Ishikawa (cell line): ENCODE results near the gene MEPE.

Experiments used
- CEBPB ChIP-seq: IDR thresholded peaks from 2 replicates; pipeline ENCODE4 v1.6.1; 2012
- CREB1 ChIP-seq: IDR thresholded peaks from 2 replicates; pipeline ENCODE4 v1.6.1; 2012; ENCODE audit warnings: low read depth
- EGR1 ChIP-seq: IDR thresholded peaks from 2 replicates; pipeline ENCODE4 v1.6.1; 2012
- EP300 ChIP-seq: IDR thresholded peaks from 2 replicates; pipeline ENCODE4 v1.6.1; 2012; ENCODE audit warnings: borderline replicate concordance
- FOXM1 ChIP-seq: IDR thresholded peaks from 2 replicates; pipeline ENCODE4 v1.6.1; 2012; ENCODE audit warnings: low read depth, borderline replicate concordance
- MAX ChIP-seq: IDR thresholded peaks from 2 replicates; pipeline ENCODE4 v1.6.1; 2012
- NFIC ChIP-seq: IDR thresholded peaks from 2 replicates; pipeline ENCODE4 v1.6.1; 2012
- RAD21 ChIP-seq: IDR thresholded peaks from 2 replicates; pipeline ENCODE4 v1.6.1; 2012; ENCODE audit warnings: low read depth
- REST ChIP-seq: IDR thresholded peaks from 2 replicates; pipeline ENCODE4 v1.6.1; 2012; ENCODE audit warnings: low read depth, mild to moderate bottlenecking
- TAF1 ChIP-seq: IDR thresholded peaks from 2 replicates; pipeline ENCODE4 v1.6.1; 2012; ENCODE audit warnings: low read depth, mild to moderate bottlenecking
- TCF12 ChIP-seq: IDR thresholded peaks from 2 replicates; pipeline ENCODE4 v1.6.1; 2012; ENCODE audit warnings: low read depth
- TEAD4 ChIP-seq: IDR thresholded peaks from 2 replicates; pipeline ENCODE4 v1.6.1; 2012
- USF1 ChIP-seq: IDR thresholded peaks from 2 replicates; pipeline ENCODE4 v1.6.1; 2012
- YY1 ChIP-seq: IDR thresholded peaks from 2 replicates; pipeline ENCODE4 v1.6.1; 2012; ENCODE audit warnings: low read depth
- ZBTB7A ChIP-seq: IDR thresholded peaks from 2 replicates; pipeline ENCODE4 v1.6.1; 2012; ENCODE audit warnings: low read depth

MEPE gene

GRCh38 chr4:87832669-87833068 lies at the start of gene MEPE:
Gene MEPE, plus strand, starts transcription at chr4:87832969. Its CDS starts 1,746 bp downstream, at chr4:87834715.
- TF ChIP-seq EP300 (no peak), YY1 (no peak), CEBPB (no peak), TCF12 (no peak), TAF1 (no peak)

GRCh38 chr4:87783781-87784180 lies 49.0 kb upstream of the MEPE start:
- no peak for TF ChIP-seq RAD21
- TF ChIP-seq TEAD4: no peak
- TF ChIP-seq ZBTB7A: no peak

GRCh38 chr4:87785731-87786509 lies 46.8 kb upstream of the MEPE start:
- TF ChIP-seq RAD21 (no peak), TAF1 (no peak), FOXM1 (no peak), EGR1 (no peak), MAX (no peak), TEAD4 (no peak), USF1 (no peak), CEBPB (no peak), YY1 (no peak), ZBTB7A (no peak)

GRCh38 chr4:87799301-87800113 lies 33.3 kb upstream of the MEPE start, which contains the start of gene IBSP:
Gene IBSP, plus strand, starts transcription at chr4:87799554. Its CDS starts 2,808 bp downstream, at chr4:87802362.
- TF ChIP-seq EGR1: no peak
- no peak for TF ChIP-seq EP300
- TF ChIP-seq YY1: no peak
- no peak for TF ChIP-seq REST
- no peak for TF ChIP-seq CREB1

- TF ChIP-seq TCF12 (no peak), NFIC (no peak), EGR1 (no peak), FOXM1 (no peak), USF1 (no peak), CREB1 (no peak), REST (no peak), RAD21 (no peak), MAX (no peak), CEBPB (no peak)
Measured at GRCh38 chr4:87802858-87803257, 29.9 kb upstream of the MEPE start.

GRCh38 chr4:87803421-87803820 lies 29.3 kb upstream of the MEPE start:
- TF ChIP-seq TEAD4: no peak
- no peak for TF ChIP-seq ZBTB7A
- no peak for TF ChIP-seq CREB1
- no peak for TF ChIP-seq REST
- TF ChIP-seq NFIC: no peak
- TF ChIP-seq RAD21: no peak
